SK-N-SH (cell line): ENCODE measurements around the gene ANKH.

Source experiments
- ELF1 ChIP-seq: IDR thresholded peaks from 2 replicates; pipeline ENCODE4 v1.4.0; 2012
- EP300 ChIP-seq, 2 experiments: IDR thresholded peaks; 2 replicates each; pipeline versions ENCODE4 v1.4.0 to v1.6.1; 2012; ENCODE audit warnings: borderline replicate concordance in 1 of 2, low read depth in 1 of 2, low read length in 1 of 2
- EZH2phosphoT487 ChIP-seq: fragments of 200-600 bp; sonication (generic); IDR thresholded peaks from 2 replicates; pipeline ENCODE4 v1.6.1; 2017; ENCODE audit warnings: low read depth, mixed run types, mild to moderate bottlenecking, antibody characterized with exemption, moderate library complexity, borderline replicate concordance
- FOXJ3 ChIP-seq: sonication (generic); formaldehyde crosslinking; IDR thresholded peaks from 2 replicates; pipeline ENCODE4 v1.5.1; 2020; ENCODE audit warnings: mild to moderate bottlenecking, missing genetic modification reagents
- GABPA ChIP-seq: IDR thresholded peaks from 2 replicates; pipeline ENCODE4 v1.4.0; 2012; ENCODE audit warnings: low read depth, mild to moderate bottlenecking
- JUND ChIP-seq: IDR thresholded peaks from 2 replicates; pipeline ENCODE4 v1.4.0; 2012
- MXI1 ChIP-seq: IDR thresholded peaks from 2 replicates; pipeline ENCODE4 v1.6.1; 2012; ENCODE audit warnings: mild to moderate bottlenecking, low read depth, low read length, improper control_type of control experiment
- RAD21 ChIP-seq: IDR thresholded peaks from 2 replicates; pipeline ENCODE4 v1.6.1; 2012; ENCODE audit warnings: mild to moderate bottlenecking, low read length
- RCOR1 ChIP-seq: fragments of 150-350 bp; IDR thresholded peaks from 2 replicates; pipeline ENCODE4 v1.6.1; 2017; ENCODE audit warnings: antibody characterized with exemption, low read length
- RFX5 ChIP-seq: IDR thresholded peaks from 2 replicates; pipeline ENCODE4 v1.6.1; 2012; ENCODE audit warnings: mild to moderate bottlenecking, improper control_type of control experiment, low read length
- SIN3A ChIP-seq: IDR thresholded peaks from 2 replicates; pipeline ENCODE4 v1.6.1; 2012; ENCODE audit warnings: low read depth, mild to moderate bottlenecking, low read length, moderate library complexity, borderline replicate concordance
- TF ChIP-seq, protein P1 (sequence below): fragments of 200-600 bp; sonication (generic); IDR thresholded peaks from 2 replicates; pipeline ENCODE4 v1.6.1; 2017; ENCODE audit warnings: antibody characterized with exemption, mild to moderate bottlenecking, moderate library complexity
- TF ChIP-seq, protein P2 (sequence below): IDR thresholded peaks from 2 replicates; pipeline ENCODE4 v1.4.0; 2012; ENCODE audit warnings: low read depth, borderline replicate concordance
- TF ChIP-seq, protein P3 (sequence below): IDR thresholded peaks from 2 replicates; pipeline ENCODE4 v1.4.0; 2012; ENCODE audit warnings: low read depth

DNA sequence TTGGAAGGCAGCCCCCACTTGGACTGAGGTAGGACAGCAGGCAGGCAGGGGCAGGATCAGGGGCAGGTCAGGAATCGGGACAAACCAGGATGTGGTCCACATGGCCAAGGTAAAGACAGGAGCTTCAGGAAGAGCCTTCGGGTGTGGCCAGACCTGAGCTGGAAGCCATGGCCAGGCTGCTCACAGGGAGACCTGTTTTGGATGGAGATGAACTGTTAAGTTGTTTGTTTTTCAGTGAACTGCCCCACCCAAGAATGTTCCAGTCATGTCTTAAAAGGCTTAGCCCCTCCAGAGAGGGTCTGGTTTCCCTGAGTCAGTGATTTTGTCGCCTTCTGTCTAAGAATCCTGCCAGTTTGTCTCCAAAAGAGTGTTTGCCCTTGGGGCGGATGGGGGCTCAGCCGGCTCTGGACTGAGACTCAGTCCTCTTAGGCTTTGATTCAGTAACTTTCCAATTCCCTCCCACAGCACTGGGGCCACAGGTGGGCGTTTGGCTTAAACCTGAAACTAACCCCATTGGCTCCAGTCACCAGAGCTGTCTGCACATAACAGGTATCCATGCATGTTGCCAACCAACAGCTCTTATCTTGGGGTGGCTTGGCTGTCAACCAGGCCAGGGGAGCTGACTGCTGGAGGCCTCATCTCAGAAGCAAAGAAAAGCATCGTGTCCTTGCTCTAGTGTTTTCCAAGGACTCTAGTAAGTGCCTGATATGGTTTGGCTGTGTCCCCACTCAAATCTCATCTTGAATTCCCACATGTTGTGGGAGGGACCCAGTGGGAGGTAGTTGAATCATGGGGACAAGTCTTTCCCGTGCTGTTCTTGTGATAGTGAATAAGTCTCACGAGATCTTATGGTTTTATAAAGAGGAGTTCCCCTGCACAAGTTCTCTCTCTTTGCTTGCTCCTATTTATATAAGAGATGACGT, 11.3 kb upstream of the ANKH start:
- TF ChIP-seq RAD21 (no peak), FOXJ3 (CRISPR knock-in tag) (no peak), EZH2phosphoT487 (no peak), ELF1 (no peak), JUND (no peak), MXI1 (no peak), RFX5 (no peak), GABPA (no peak), EP300 (IDR thresholded peaks at IDR 0.05; ENCODE audit: borderline replicate concordance in 1 of 2, low read depth in 1 of 2, low read length in 1 of 2) (no peak), RCOR1 (no peak), SIN3A (no peak)
- TF ChIP-seq, protein P1, sequence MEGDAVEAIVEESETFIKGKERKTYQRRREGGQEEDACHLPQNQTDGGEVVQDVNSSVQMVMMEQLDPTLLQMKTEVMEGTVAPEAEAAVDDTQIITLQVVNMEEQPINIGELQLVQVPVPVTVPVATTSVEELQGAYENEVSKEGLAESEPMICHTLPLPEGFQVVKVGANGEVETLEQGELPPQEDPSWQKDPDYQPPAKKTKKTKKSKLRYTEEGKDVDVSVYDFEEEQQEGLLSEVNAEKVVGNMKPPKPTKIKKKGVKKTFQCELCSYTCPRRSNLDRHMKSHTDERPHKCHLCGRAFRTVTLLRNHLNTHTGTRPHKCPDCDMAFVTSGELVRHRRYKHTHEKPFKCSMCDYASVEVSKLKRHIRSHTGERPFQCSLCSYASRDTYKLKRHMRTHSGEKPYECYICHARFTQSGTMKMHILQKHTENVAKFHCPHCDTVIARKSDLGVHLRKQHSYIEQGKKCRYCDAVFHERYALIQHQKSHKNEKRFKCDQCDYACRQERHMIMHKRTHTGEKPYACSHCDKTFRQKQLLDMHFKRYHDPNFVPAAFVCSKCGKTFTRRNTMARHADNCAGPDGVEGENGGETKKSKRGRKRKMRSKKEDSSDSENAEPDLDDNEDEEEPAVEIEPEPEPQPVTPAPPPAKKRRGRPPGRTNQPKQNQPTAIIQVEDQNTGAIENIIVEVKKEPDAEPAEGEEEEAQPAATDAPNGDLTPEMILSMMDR, result no peak
- TF ChIP-seq, protein P2, sequence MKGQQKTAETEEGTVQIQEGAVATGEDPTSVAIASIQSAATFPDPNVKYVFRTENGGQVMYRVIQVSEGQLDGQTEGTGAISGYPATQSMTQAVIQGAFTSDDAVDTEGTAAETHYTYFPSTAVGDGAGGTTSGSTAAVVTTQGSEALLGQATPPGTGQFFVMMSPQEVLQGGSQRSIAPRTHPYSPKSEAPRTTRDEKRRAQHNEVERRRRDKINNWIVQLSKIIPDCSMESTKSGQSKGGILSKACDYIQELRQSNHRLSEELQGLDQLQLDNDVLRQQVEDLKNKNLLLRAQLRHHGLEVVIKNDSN, result no peak
- TF ChIP-seq, protein P3, sequence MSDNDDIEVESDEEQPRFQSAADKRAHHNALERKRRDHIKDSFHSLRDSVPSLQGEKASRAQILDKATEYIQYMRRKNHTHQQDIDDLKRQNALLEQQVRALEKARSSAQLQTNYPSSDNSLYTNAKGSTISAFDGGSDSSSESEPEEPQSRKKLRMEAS, result no peak
